ENCODE data around the gene SLC5A3. TPM values are rescaled to one million over a fixed set of nuclear protein-coding genes. Genes with fewer than 3 reads are reported as not detected.

Gene SLC5A3
- polyA plus RNA-seq, 3 donors: 34.9 to 44.8 (median 37.4) TPM

GRCh38 chr21:34092262-34092921, 19.0 kb downstream of the SLC5A3 start:
- DNase-seq: no peak

DNA sequence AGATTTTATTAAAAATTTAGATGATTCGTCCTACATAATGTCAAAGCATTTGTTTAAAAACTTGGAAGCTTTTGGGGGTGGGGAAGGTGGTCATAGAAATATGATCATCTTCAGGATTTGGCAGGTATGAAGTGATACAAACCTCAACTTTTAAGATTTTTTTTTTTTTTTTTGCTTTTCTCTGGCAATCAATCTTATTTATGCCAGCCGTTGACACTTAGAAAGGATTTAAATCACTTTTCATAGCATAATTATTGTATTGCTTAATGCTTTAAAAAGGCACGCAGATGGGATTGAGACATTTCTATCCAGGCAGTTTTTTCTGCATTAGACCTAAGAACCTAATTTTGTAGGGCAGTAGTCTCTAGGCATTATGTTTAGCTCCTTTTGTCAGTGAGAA, 19.7 kb downstream of the SLC5A3 start:
- no peak for DNase-seq

- no peak for DNase-seq
These were observed 21.6 kb downstream of the SLC5A3 start for GRCh38 chr21:34094949-34095348.

DNA sequence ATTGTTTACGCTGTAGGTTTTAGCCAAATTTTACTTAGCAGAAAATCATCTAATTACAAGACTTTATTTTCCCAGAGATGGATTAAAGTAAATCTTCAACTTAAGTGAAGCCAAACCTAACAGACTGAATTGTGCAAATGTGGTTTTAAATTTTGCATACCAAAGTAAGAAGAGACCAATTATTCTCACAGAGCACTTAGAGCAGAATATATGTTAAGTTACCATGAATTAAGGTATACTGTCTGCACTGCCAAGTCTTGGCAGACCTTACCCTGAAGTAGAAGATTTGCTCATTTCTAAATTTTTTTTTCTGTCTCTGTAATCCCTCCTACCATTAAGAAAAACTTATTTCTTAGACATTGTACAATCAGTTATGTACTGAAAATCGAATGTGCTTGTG, 24.1 kb downstream of the SLC5A3 start:
- no peak for DNase-seq

DNA sequence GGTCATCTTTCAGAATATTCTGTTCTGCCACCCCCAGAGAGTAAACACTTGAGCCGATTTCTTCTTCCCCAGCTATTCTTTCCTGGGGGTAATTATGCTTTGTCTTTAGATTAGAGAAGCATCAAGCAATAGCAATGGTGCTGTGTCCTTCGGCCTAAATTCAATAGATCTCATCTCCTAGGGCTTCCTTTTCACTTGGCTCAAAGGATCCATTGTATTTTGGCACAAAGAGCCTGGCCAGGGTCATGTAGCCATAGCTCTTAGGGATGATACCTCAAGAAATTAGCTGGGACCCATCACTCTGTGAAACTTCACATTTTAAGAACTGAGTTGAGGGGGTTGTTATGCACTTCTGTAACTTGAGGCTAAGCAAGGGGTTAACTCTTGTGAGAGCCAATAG, 27.0 kb downstream of the SLC5A3 start:
- DNase-seq: no peak

DNA sequence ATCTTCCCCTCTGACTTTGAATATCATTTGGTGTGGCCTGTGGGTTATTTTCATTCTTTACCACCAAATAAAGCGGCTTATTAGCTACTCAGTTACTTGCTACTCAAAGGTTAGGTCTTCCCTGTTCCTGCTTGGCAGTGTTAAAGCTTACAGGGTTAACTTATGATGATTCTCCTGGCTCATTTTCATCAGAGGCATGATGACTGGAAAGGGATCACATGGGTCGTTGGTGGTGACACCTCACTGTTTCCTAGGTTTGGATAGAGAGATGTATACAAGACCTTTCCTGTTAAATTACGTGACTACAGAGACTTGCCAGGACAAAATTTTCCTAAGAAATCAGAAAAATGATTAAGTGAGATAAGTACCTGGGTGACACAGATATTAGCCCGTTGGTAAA, 27.4 kb downstream of the SLC5A3 start:
- no peak for DNase-seq

DNA sequence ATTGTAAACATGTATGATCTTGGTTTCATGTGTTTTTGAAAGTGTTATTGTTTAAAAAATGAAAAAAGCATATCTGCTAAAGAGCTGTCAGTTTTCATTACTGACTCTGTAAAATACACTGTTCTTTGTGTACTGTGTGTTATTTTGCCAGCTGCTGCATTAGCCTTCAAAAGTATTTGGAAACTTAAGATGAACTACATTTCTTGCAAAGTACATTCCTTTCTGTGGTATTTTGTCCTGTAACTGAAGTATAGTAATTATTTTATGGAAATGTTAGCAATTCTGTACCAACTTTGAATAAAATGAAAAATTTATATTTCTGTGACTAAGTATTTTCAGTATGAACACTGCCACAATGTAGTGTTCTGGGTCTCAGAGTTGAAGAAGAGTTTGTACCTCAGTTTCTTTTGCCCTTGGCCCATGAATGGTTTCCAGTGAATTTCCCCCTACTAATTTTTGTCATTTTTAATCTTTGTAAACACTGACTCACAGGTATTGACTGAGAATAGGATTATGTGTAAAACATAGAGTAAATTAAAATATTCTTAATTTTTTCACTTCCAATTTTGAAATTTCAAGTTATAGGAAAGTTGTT, 32.7 kb downstream of the SLC5A3 start:
- no peak for DNase-seq

GRCh38 chr21:34107606-34108005, 34.2 kb downstream of the SLC5A3 start:
- DNase-seq: no peak

GRCh38 chr21:34109075-34109474, 35.7 kb downstream of the SLC5A3 start:
- no peak for DNase-seq

DNA sequence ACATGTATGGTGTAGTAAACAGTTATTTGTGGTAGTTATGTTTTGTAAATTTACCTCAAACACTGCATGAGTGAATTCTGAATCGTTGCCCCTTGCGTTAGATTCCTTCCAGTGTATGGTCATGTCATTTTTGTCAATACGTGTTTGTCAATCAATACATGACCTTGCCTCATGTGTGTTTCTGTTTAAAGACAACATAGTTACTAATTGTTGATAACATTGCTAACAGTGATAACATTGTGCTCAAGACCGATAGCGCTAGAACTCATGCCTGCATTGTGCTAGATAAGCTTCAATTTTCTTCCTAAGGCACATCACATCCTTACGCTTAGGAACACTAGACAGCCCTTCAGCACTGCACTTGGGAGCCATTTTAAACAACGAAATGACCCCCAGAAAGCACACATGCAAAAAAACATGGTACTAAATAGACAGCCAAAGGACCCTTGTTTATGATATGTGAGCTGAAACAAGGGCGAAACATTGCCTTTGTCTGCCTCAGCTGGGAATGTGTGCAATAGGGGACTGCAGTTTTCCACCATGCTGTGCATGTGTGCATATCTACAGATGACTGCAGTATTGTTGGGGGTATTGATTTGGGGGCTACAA, 37.3 kb downstream of the SLC5A3 start:
- DNase-seq: no peak

- DNase-seq: no peak
These were observed 39.1 kb downstream of the SLC5A3 start for GRCh38 chr21:34112316-34113033.

- no peak for DNase-seq
These were observed 40.5 kb downstream of the SLC5A3 start for GRCh38 chr21:34113842-34114241.

GRCh38 chr21:34115160-34115559, 41.8 kb downstream of the SLC5A3 start:
- DNase-seq: no peak

GRCh38 chr21:34116569-34116968, 43.2 kb downstream of the SLC5A3 start:
- DNase-seq: no peak

DNA sequence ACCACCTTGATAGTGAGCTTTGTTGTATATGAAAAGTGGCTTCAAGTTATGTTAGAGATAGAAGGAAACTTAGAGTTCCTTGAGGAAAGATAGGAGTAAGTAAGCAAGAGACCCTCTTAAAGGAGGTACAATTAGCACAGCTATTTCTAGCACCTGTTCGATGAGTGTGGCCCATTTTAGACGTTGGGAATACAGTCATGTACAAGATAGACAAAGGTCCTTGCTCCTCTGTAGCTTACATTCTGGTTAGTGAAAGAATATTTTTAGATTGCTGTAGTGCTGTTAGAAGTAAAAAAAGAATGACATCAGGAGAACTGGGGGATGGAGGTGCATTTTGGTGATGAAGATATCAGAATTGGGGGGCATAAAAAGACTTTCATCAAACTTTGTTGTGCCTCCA, 47.5 kb downstream of the SLC5A3 start:
- DNase-seq: no peak

GRCh38 chr21:34122047-34122446, 48.7 kb downstream of the SLC5A3 start:
- no peak for DNase-seq

Other genes with a start within 250 kb of the SLC5A3 start
- 100 to 1,000 TPM; 311 to 408 (median 354) TPM for gene ATP5PO, start 157.8 kb upstream of the SLC5A3 start, polyA plus RNA-seq (ENCODE audit: insufficient read length in 3 of 3)
- gene MRPS6, start within 50 bp of the SLC5A3 start, polyA plus RNA-seq (ENCODE audit: insufficient read length in 3 of 3): 100 to 1,000 TPM; 110 to 125 (median 124) TPM

Data from renal pelvis (tissue), 4 donors.